Measurements from ENCODE around the gene CYP27B1. TPM values are rescaled to one million over a fixed set of nuclear protein-coding genes. Genes with fewer than 3 reads are reported as not detected.

CYP27B1 gene
- polyA plus RNA-seq, 1 experiment = 0.29 TPM

- TF ChIP-seq CTCF (IDR thresholded peaks at IDR 0.05; ENCODE audit: low read depth, low read length) = no peak
- POLR2A ChIA-PET = interaction anchor here (1.4 kb wide), 1 partner anchor 12 kb away, joined by 3 read pairs; the partner anchor contains the start of gene TSPAN31
- Histone ChIP-seq H3K9me3 (ENCODE audit: control insufficient read depth, insufficient read depth, low read length) (peaks cover 2% of the 10 kb centered on the region; the same call in 1 of the 2 replicates), H3K27me3 (ENCODE audit: control insufficient read depth, insufficient read depth, low read length) (peaks cover 59% of the 10 kb centered on the region), H3K27ac (ENCODE audit: low read depth, low read length) (no peak overlapping the region), H3K4me3 (ENCODE audit: low read depth, low read length) (no peak overlapping the region)
- DNase-seq (ENCODE audit: low read depth, low spot score) = no peak
- CTCF ChIA-PET = interaction anchor here (0.8 to 1.1 kb wide), 2 partner anchors 9 to 149 kb away, joined by 3 read pairs; no protein-coding TSS in a partner anchor
Observed at GRCh38 chr12:57732270-57732669, 34.6 kb downstream of the CYP27B1 start.

DNA sequence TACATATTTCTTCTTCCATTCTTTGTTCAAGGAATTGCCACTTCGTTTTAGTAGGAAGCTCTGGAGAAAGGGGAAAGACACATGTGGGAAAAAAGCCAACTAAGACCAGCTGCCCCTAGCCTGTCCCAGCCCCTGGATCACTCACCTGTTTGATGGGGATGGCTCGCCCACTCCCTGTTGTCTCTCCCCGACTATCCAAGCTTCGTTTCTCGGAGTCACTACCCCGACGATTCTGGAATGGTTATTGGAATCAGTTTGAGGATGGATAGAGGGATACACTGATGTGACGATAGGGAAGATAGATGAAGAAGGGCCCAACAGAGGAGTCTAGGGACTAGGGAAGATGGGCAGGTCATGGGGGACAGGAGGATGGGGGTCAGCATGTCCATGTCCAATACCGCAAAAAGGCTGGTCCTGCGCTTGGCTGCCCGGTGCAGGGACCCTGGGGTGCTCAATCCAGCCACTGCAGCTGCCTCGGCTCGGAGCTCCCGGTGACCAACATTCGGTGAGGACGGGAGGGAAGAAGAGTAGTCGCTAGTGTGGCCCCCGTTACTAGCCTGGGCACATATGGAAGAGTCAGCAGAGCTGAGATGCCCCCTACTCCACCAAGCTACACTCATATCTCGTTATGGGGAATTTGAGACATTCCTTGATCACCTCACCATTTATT lies 35.3 kb downstream of the CYP27B1 start:
- Histone ChIP-seq H3K4me3 (ENCODE audit: low read depth, low read length) (no peak overlapping the region), H3K27me3 (ENCODE audit: control insufficient read depth, insufficient read depth, low read length) (peaks cover 55% of the 10 kb centered on the region), H3K27ac (ENCODE audit: low read depth, low read length) (no peak overlapping the region), H3K9me3 (ENCODE audit: control insufficient read depth, insufficient read depth, low read length) (peaks cover 5% of the 10 kb centered on the region; the same call in 1 of the 2 replicates)
- ChIA-PET POLR2A (no interaction called here), CTCF (interaction anchor here (1.1 kb wide), 1 partner anchor 9 kb away, joined by 3 read pairs; no protein-coding TSS in a partner anchor)
- no peak for TF ChIP-seq CTCF (IDR thresholded peaks at IDR 0.05; ENCODE audit: low read depth, low read length)
- no peak for DNase-seq (ENCODE audit: low read depth, low spot score)

DNA sequence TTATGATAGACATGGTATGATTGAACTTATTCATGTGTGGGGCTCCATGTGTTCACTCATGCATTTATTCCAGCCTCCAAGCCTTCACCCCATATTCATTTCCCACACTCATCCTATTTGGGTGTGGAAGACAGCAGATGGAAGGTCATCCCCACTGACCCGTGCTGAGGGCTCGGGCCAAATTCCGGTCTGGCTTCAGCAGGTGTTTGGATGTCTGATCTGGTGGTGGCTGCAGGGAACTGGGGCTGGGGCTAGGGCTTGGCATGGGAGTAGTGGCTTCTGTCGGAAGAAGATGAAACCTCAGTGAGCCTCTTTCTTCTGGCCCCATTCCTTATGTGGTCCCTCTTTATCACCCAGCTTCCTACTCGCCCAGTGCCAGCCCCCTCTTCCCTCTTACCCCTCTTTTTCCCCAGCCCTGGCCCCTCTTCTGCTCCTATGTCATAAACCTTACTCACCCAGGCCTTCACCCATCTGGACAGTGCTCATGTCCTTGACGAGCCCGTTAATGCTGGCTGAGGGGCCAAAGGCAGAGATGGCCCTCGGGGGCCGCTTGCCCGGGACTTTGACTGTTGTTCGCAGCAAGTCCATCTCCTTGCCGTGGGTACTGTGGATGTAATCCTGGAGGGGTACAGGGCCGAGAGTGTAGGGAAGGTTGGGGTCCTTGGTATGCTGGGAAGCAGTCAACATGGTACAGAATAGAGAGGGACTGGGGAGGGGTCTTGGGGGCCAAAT lies 36.4 kb downstream of the CYP27B1 start:
- Histone ChIP-seq H3K4me3 (ENCODE audit: low read depth, low read length) (no peak overlapping the region), H3K9me3 (ENCODE audit: control insufficient read depth, insufficient read depth, low read length) (peaks cover 5% of the 10 kb centered on the region; the same call in 1 of the 2 replicates), H3K27ac (ENCODE audit: low read depth, low read length) (no peak overlapping the region), H3K27me3 (ENCODE audit: control insufficient read depth, insufficient read depth, low read length) (peaks cover 45% of the 10 kb centered on the region)
- no peak for DNase-seq (ENCODE audit: low read depth, low spot score)
- ChIA-PET POLR2A (no interaction called here), CTCF (no interaction called here)
- TF ChIP-seq CTCF (IDR thresholded peaks at IDR 0.05; ENCODE audit: low read depth, low read length) = no peak

- TF ChIP-seq CTCF (IDR thresholded peaks at IDR 0.05; ENCODE audit: low read depth, low read length) = no peak
- ChIA-PET CTCF (no interaction called here), POLR2A (interaction anchor here (1.3 kb wide), 1 partner anchor 15 kb away, joined by 7 read pairs; the partner anchor contains the start of gene TSPAN31)
- no peak overlapping the region for H3K27ac ChIP-seq (ENCODE audit: low read depth, low read length)
- H3K27me3 ChIP-seq (ENCODE audit: control insufficient read depth, insufficient read depth, low read length) = peaks cover 34% of the 10 kb centered on the region
- no peak for DNase-seq (ENCODE audit: low read depth, low spot score)
- H3K4me3 ChIP-seq (ENCODE audit: low read depth, low read length) = no peak overlapping the region
- H3K9me3 ChIP-seq (ENCODE audit: control insufficient read depth, insufficient read depth, low read length) = peaks cover 5% of the 10 kb centered on the region; the same call in 1 of the 2 replicates
Observed at GRCh38 chr12:57729321-57729844, 37.5 kb downstream of the CYP27B1 start.

Data from AG04450 (cell line).